Right lobe of liver (tissue), 4 donors: ENCODE measurements around the gene MGA.

Source experiments
- CTCF ChIP-seq, 4 donors: fragments of 200-600 bp in 3 of 4; fragments of 450-650 bp in 1 of 4; IDR thresholded peaks; one replicate each; pipeline versions ENCODE4 v1.5.1 to v1.8.0; 2016 to 2022; ENCODE audit warnings: antibody characterized with exemption in 4 of 4, mild to moderate bottlenecking in 2 of 4
- POLR2A ChIP-seq: fragments of 450-650 bp; IDR thresholded peaks from one replicate; pipeline ENCODE4 v1.6.1; 2017; ENCODE audit warnings: antibody characterized with exemption, mild to moderate bottlenecking
- donor health status: DM: no; HTN: no; CAD: no.
- donor health status: DM: no; HTN: no; CAD: no.
- donor health status: DM: no; HTN: yes; CAD: no.

DNA sequence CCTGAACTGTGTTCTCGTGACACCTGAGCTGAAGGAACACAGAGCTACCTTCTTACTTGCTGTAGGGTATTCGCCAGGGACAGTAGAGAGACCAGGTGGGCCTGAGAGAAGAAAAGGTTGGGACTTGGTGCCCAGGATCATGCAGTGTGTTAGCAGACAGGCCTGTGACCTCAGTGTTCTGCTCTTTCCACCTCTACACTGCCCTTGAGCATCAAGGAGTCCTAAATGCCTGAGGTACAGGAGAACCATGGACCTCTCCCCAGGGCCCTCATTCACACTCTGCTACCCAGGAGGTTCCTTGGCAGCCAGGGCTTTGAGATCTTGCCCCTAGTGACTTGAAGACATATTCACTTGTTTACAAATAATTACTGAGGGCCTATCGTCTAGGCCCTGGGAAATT, 145.5 kb downstream of the MGA start:
- no peak for TF ChIP-seq CTCF (IDR thresholded peaks at IDR 0.05)
- no peak for TF ChIP-seq POLR2A
